ENCODE results near the gene PTGER2.
A peak's percentile ranks its signal among the peaks of the same experiment; 100 is the strongest.

The PTGER2 gene

GRCh38 chr14:52305014-52305413 is 9.1 kb upstream of the PTGER2 start:
- no peak for DNase-seq (ENCODE audit: low read depth)

- DNase-seq (ENCODE audit: low read depth): no peak
Observed at GRCh38 chr14:52307376-52307775, 6.7 kb upstream of the PTGER2 start.

- DNase-seq (ENCODE audit: low read depth): no peak
Observed at GRCh38 chr14:52307905-52308304, 6.2 kb upstream of the PTGER2 start.

GRCh38 chr14:52310541-52310940 is 3.6 kb upstream of the PTGER2 start:
- DNase-seq (ENCODE audit: low read depth): no peak

- DNase-seq (ENCODE audit: low read depth): no peak
Observed at GRCh38 chr14:52312931-52313355, 1.2 kb upstream of the PTGER2 start.

GRCh38 chr14:52313462-52313861 is 650 bp upstream of the PTGER2 start:
- DNase-seq (ENCODE audit: low read depth): no peak

- peak; percentile 6 for DNase-seq (ENCODE audit: low read depth)
Observed at GRCh38 chr14:52314595-52315354, 663 bp downstream of the PTGER2 start.

- no peak for DNase-seq (ENCODE audit: low read depth)
Observed at GRCh38 chr14:52315355-52315718, 1.2 kb downstream of the PTGER2 start.

GRCh38 chr14:52318062-52318461 is 4.0 kb downstream of the PTGER2 start:
- DNase-seq (ENCODE audit: low read depth): no peak

GRCh38 chr14:52318826-52319645 is 4.9 kb downstream of the PTGER2 start:
- no peak for DNase-seq (ENCODE audit: low read depth)

- no peak for DNase-seq (ENCODE audit: low read depth)
Observed at GRCh38 chr14:52319919-52320318, 5.8 kb downstream of the PTGER2 start.

- DNase-seq (ENCODE audit: low read depth): no peak
Observed at GRCh38 chr14:52325126-52325525, 11.0 kb downstream of the PTGER2 start.

GRCh38 chr14:52325630-52326029 is 11.5 kb downstream of the PTGER2 start:
- no peak for DNase-seq (ENCODE audit: low read depth)

- no peak for DNase-seq (ENCODE audit: low read depth)
Observed at GRCh38 chr14:52327374-52328226, 13.5 kb downstream of the PTGER2 start.

- DNase-seq (ENCODE audit: low read depth): no peak
Observed at GRCh38 chr14:52328276-52328675, 14.2 kb downstream of the PTGER2 start.

- no peak for DNase-seq (ENCODE audit: low read depth)
Observed at GRCh38 chr14:52329678-52330369, 15.7 kb downstream of the PTGER2 start.

GRCh38 chr14:52332269-52332668 is 18.2 kb downstream of the PTGER2 start:
- DNase-seq (ENCODE audit: low read depth): no peak

GRCh38 chr14:52333108-52333507 is 19.0 kb downstream of the PTGER2 start:
- DNase-seq (ENCODE audit: low read depth): no peak

- no peak for DNase-seq (ENCODE audit: low read depth)
Observed at GRCh38 chr14:52333823-52334657, 19.9 kb downstream of the PTGER2 start.

GRCh38 chr14:52336241-52336640 is 22.1 kb downstream of the PTGER2 start:
- no peak for DNase-seq (ENCODE audit: low read depth)
